Right cardiac atrium (tissue), 5 donors: ENCODE measurements around the gene SLC43A2. TPM values are rescaled to one million over a fixed set of nuclear protein-coding genes. Genes with fewer than 3 reads are reported as not detected.

Source experiments
- ATAC-seq, 2 donors: fragments of 200-7000 bp; cut with Tn5 transposase; one replicate each; pipeline versions ENCODE4 v1.8.0 to v1.9.1; 2020; ENCODE audit warnings: moderate library complexity in 2 of 2, mild to moderate bottlenecking in 1 of 2
- DNase-seq, 3 donors: peaks; one replicate each; pipeline ENCODE4 v3.0.0-alpha.2; 2020
- H3K27ac ChIP-seq: one replicate; pipeline ENCODE4 v1.5.1; 2013; ENCODE audit warnings: mild to moderate bottlenecking, low read length, control low read depth, moderate library complexity
- H3K27me3 ChIP-seq: one replicate; pipeline ENCODE4 v1.6.1; 2013; ENCODE audit not compliant: control insufficient read depth, insufficient read depth
- H3K4me1 ChIP-seq: one replicate; pipeline ENCODE4 v1.6.1; 2013; ENCODE audit warnings: low read length; ENCODE audit not compliant: control insufficient read depth, insufficient read depth
- H3K4me3 ChIP-seq: one replicate; pipeline ENCODE4 v1.5.1; 2013; ENCODE audit warnings: low read length, control low read depth
- H3K9me3 ChIP-seq: one replicate; pipeline ENCODE4 v1.6.1; 2013; ENCODE audit warnings: low read length; ENCODE audit not compliant: control insufficient read depth
- WGBS: extraction: QIAGEN DNeasy Blood & Tissue Kit; methylation state at CpG from one replicate; pipeline ENCODE4 v1.1.7; 2013; 5-methylcytosine and 5-hydroxymethylcytosine counted together
- intact Hi-C, 4 donors: fragments of 100-400 bp; cut with DNase I; formaldehyde crosslinking; loops; one replicate each; pipeline versions ENCODE4 v1.11.0 to v1.14.0; 2022 to 2023
- polyA plus RNA-seq: library from polyadenylated mRNA; stranded (reverse); fragments of 200-250 nt; gene quantifications from one replicate; pipeline ENCODE4 v1.2.3, GENCODE V29; 2013
- total RNA-seq, 4 donors: library from RNA; stranded (reverse); fragmentation: NEBNext Ultra II Directional; extraction: Animal tissue kit (Norgen Biotek cat#: 25700); gene quantifications; one replicate each; pipeline ENCODE4 v1.2.1, GENCODE V29; 2021
- donor health status: healthy with polysubstance abuse.
- donor health status: DM: no; HTN: yes; CAD: no.
- donor health status: DM: no; HTN: no; CAD: no.
- donor health status: DM: no; HTN: yes; CAD: no; lungs with severe emphysema.
- donor health status: DM: yes; HTN: yes; CAD: no.

The SLC43A2 gene
- total and polyA plus RNA-seq, 5 donors, result 3.4 to 6.7 (median 5.2) TPM

- Histone ChIP-seq H3K27me3 (no peaks in the 10 kb centered on the region), H3K9me3 (no peaks in the 10 kb centered on the region), H3K27ac (no peak overlapping the region), H3K4me1 (no peaks in the 10 kb centered on the region), H3K4me3 (no peak overlapping the region)
- ATAC-seq (no peak), DNase-seq (peak in 2 of 3 donors; percentile 22 to 42)
- 91% methylated on average over 14 of the region's 14 CpGs for WGBS
- intact Hi-C loops, result no loop called here
These were observed 5.5 kb downstream of the SLC43A2 start for GRCh38 chr17:1623057-1623630.

GRCh38 chr17:1621273-1621954 lies 7.2 kb downstream of the SLC43A2 start:
- Histone ChIP-seq H3K9me3 (no peaks in the 10 kb centered on the region), H3K27ac (no peak overlapping the region), H3K4me3 (no peak overlapping the region), H3K4me1 (no peaks in the 10 kb centered on the region), H3K27me3 (no peaks in the 10 kb centered on the region)
- intact Hi-C loops, result no loop called here
- ATAC-seq (no peak), DNase-seq (peak in 1 of 3 donors; percentile 43)
- WGBS, result 69% methylated on average over 22 of the region's 22 CpGs

GRCh38 chr17:1620486-1620885 lies 8.1 kb downstream of the SLC43A2 start:
- no peak overlapping the region for H3K27ac ChIP-seq
- ATAC-seq, result no peak
- WGBS, result 87% methylated on average over 13 of the region's 13 CpGs
- intact Hi-C loops, result no loop called here
- no peaks in the 10 kb centered on the region for H3K9me3 ChIP-seq
- H3K27me3 ChIP-seq, result no peaks in the 10 kb centered on the region
- DNase-seq, result peak in 1 of 3 donors; percentile 47
- H3K4me3 ChIP-seq, result no peak overlapping the region
- H3K4me1 ChIP-seq, result no peaks in the 10 kb centered on the region

DNA sequence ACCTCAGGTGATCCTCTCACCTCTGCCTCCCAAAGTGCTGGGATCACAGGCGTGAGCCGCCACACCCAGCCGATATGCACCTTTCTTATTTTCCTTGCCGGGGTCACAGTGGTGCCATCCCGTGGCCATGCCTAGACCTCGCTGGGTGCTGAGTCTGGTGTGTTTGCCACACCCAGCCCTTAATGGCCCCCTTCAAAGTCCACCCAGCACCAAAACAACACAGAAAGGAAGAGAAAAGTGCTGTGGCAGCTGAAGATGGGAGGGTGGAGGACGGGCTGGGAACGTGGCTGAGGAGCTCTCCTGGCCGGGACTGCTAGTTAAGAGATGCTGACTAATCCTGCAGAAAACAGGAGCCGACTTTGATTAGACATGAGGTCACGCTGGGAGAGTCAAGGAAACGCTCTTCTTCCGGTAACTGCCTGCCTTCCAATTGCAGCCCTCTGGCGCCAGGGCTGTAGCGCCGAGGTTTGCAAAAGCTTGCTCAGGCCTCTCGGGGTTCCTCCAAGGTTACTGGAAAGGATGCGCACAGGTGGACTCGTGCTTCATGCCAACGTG lies 10.9 kb downstream of the SLC43A2 start:
- DNase-seq, result peak; percentile 57 to 69 (median 59)
- peak; percentile 80 to 91 for ATAC-seq
- 54% methylated on average over 20 of the region's 20 CpGs for WGBS
- Histone ChIP-seq H3K4me1 (no peaks in the 10 kb centered on the region), H3K4me3 (no peak overlapping the region), H3K27ac (peak overlapping the region; percentile 12), H3K9me3 (no peaks in the 10 kb centered on the region), H3K27me3 (no peaks in the 10 kb centered on the region)
- intact Hi-C loops, result no loop called here

DNA sequence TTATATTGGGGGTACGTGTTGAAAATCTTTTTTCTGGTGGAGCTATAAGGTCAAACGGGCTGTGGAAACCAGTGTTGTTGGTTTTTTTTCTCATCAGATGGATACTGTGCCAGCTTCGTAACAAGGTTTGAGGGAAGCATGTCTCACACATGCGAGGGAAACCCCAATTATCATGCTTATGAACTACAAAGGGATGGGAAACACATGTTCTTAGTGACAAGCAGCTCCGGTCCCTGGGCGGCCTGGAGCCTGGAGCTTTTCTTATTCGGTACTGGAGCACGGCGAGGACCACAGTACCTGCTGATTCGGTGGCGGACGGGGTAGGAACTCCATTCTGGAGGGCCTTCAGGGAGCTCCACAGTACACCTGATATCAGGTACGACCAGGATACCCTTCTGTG lies 12.5 kb downstream of the SLC43A2 start:
- 85% methylated on average over 13 of the region's 13 CpGs for WGBS
- DNase-seq, result no peak
- intact Hi-C loops, result no loop called here
- Histone ChIP-seq H3K4me3 (no peak overlapping the region), H3K4me1 (no peaks in the 10 kb centered on the region), H3K27me3 (no peaks in the 10 kb centered on the region), H3K9me3 (no peaks in the 10 kb centered on the region), H3K27ac (no peak overlapping the region)
- ATAC-seq, result no peak

GRCh38 chr17:1612400-1612799 lies 16.2 kb downstream of the SLC43A2 start:
- no peak overlapping the region for H3K27ac ChIP-seq

DNA sequence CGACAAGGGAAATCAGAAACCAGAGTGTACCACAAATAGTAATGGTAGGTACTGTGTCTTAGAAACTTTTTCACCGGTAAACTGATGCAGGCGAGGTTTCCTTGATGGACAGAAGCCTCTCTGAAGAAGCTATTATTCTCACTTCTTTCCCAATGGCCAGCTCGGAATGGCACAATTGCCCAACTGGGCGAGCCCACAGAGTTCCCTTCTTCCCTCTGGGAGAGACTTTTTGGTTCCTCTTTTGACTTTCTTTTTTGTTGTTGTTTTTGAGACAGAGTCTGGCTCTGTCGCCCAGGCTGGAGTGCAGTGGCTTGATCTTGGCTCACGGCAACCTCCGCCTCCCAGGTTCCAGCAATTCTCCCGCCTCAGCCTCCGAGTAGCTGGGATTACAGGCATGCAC lies 16.9 kb downstream of the SLC43A2 start:
- H3K27ac ChIP-seq, result no peak overlapping the region
- H3K9me3 ChIP-seq, result no peaks in the 10 kb centered on the region
- peaks cover 2% of the 10 kb centered on the region for H3K4me1 ChIP-seq
- no peak overlapping the region for H3K4me3 ChIP-seq
- DNase-seq (peak in 2 of 3 donors; percentile 53 to 71), ATAC-seq (peak in 1 of 2 donors; percentile 8)
- 81% methylated on average over 10 of the region's 10 CpGs for WGBS
- intact Hi-C loops, result no loop called here
- H3K27me3 ChIP-seq, result no peaks in the 10 kb centered on the region

More at GRCh38 chr17:1612400-1612799, 16.2 kb downstream of the SLC43A2 start:
- intact Hi-C loops, result no loop called here
- Histone ChIP-seq H3K4me3 (no peak overlapping the region), H3K4me1 (no peaks in the 10 kb centered on the region), H3K9me3 (no peaks in the 10 kb centered on the region), H3K27me3 (no peaks in the 10 kb centered on the region)
- 59% methylated on average over 16 of the region's 16 CpGs for WGBS
- ATAC-seq (peak in 1 of 2 donors; percentile 17), DNase-seq (no peak)

DNA sequence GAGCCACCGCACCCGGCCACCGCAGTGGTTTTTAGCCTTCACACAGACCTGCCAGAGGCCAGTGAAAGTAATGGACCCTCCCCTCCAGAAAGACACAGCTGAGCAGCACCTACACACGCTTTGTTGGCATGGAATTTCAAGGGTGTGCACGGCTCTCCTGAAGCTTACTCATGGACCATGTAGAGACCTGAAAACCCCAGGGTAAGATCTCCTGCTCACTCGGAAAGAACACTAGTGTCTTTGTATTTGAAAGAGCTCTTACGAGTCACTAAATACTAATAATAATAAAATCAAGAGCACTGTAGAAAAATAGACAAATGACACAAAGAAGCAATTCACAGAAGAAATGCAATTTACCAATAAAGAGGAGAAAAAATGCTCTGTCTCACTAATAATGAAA lies 20.0 kb downstream of the SLC43A2 start:
- H3K27ac ChIP-seq, result no peak overlapping the region
- no peaks in the 10 kb centered on the region for H3K27me3 ChIP-seq
- ATAC-seq (no peak), DNase-seq (no peak)
- intact Hi-C loops, result no loop called here
- no peak overlapping the region for H3K4me3 ChIP-seq
- H3K9me3 ChIP-seq, result no peaks in the 10 kb centered on the region
- 91% methylated on average over 7 of the region's 7 CpGs for WGBS
- peaks cover 3% of the 10 kb centered on the region for H3K4me1 ChIP-seq

DNA sequence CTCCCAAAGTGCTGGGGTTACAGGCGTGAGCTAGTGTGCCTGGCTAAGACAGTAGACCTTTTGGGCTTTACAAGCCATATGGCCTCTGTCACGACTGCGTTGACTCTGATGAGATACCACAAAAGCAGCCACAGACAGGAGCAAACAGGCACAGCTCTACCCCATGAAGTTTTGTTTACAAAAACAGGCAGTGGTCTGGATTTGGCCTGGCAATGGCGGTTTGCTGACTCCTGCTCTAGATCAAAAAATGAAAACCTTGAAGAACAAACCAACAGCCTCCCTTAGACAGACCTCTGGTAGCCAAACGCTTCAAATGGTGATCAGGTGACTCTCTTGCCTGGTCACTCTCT lies 20.7 kb downstream of the SLC43A2 start:
- ATAC-seq (no peak), DNase-seq (no peak)
- Histone ChIP-seq H3K27ac (peak overlapping the region; percentile 14), H3K9me3 (no peaks in the 10 kb centered on the region), H3K27me3 (no peaks in the 10 kb centered on the region), H3K4me3 (no peak overlapping the region), H3K4me1 (peaks cover 3% of the 10 kb centered on the region)
- WGBS, result 90% methylated on average over 5 of the region's 5 CpGs
- intact Hi-C loops, result no loop called here

GRCh38 chr17:1606352-1606985 lies 22.2 kb downstream of the SLC43A2 start:
- no peak for DNase-seq

DNA sequence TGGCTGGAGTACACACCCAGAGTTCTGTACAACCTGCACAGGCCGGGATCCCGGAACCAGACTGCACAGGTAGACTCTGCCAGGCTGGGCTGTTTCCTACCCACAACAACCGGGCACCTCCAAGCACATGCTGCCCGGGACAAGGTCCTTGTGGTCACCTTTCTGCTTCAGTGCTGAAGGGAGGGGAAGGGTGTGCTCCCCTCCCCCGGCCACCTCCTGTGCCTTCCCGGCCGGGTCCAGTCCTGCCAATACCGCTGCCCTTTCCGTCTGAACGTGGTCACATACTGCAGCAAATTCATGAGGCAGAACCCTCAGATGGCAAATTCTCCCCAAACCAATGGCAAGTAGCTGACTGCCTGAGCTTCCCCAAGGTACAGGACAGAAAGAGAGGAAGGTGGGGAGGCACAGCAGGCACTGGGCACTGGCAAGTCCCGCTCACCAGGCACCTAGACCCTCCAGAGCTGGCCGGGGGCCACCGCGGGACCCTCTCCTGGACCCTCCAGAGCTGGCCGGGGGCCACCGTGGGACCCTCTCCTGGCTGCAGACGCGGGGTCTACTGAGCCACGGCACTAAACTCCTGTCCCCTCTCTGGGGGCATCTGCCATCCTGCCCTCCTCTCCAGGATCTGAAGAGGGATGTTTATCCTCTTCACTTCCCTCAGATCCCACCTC lies 22.8 kb downstream of the SLC43A2 start:
- WGBS, result 90% methylated on average over 19 of the region's 19 CpGs
- H3K4me1 ChIP-seq, result peaks cover 3% of the 10 kb centered on the region
- H3K9me3 ChIP-seq, result no peaks in the 10 kb centered on the region
- intact Hi-C loops, result no loop called here
- DNase-seq (peak in 1 of 3 donors; percentile 51), ATAC-seq (peak in 1 of 2 donors; percentile 13)
- no peak overlapping the region for H3K27ac ChIP-seq
- no peaks in the 10 kb centered on the region for H3K27me3 ChIP-seq
- H3K4me3 ChIP-seq, result no peak overlapping the region

More at GRCh38 chr17:1606352-1606985, 22.2 kb downstream of the SLC43A2 start:
- Histone ChIP-seq H3K4me1 (peaks cover 3% of the 10 kb centered on the region), H3K27ac (peak overlapping the region; percentile 23), H3K9me3 (no peaks in the 10 kb centered on the region), H3K4me3 (no peak overlapping the region), H3K27me3 (no peaks in the 10 kb centered on the region)
- intact Hi-C loops, result no loop called here
- peak; percentile 4 to 9 for ATAC-seq
- WGBS, result 85% methylated on average over 26 of the region's 26 CpGs
